NCI-H524 (cell line): ENCODE data around the gene CAMKK1.
"Not testable (repeated sequence)": the region's sequence is repeated elsewhere in the genome, so short reads cannot be mapped to it uniquely, and the experiment has no call there.

Source experiments
- DNase-seq, 2 experiments: peaks; one replicate each; lab custom pipeline; 2025; lab: John Stamatoyannopoulos, UW

The CAMKK1 gene

DNA sequence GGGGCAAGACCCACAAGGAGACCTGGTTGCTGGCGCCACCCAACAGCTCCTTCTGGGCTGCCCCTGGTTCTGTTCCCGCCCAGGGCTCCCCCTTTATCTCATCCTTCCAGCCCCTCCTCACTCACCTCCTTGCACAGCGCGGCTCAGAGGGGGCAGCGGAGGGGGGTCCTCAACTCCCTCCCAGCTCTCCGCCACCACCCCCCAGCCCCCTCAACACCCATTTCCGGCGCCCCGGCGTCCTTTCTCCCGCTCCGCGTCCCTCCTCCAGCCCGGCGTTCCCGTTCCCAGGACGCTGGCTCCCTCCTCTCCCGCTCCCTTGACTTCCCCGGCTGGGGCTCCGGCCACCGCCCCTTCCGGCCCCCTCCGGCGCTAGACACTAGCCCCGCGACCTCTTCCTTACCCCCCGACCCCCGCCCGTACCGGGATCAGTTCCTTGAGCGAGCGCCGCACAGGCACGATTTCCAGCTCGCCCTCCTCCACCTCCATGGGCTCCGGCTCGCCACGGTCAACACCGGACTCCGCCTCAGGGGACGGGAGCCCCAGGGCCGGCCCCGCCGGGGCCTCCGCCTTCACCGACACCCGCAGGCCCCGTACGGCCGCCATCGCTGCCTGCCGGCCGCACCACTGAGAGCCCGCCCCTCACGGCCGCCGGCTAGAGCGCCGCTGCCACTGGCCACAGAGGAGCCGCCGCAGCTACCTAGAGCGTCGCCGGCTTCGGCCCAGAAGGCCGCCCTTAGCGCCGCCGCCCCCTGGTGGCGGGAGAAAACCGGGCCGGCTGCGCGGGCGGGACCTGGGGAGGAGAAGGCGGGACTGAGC lies 47.0 kb downstream of the CAMKK1 start, which contains the start of gene NCBP3:
NCBP3 (minus strand) TSS at position 626 of the 816 bp plus-strand sequence; CDS start at position 603, 23 bp downstream.
- DNase-seq, result peak; percentile 68 to 87

DNA sequence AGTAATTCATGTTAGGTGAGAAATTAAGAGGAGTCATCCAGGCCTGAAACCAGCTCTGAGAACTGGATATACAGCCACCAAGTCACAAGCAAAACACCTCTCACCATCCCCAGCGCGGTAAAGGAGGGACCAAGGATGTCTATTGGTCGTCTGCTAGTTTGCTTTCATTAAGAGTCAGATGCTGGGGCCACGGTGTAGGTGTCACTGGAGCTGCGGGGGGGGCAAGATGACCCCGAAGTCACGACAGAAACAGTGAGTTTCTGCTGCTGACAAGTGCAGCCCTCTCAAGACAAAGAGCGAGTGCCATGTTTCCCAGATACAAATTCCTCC lies 47.6 kb downstream of the CAMKK1 start:
- no peak for DNase-seq

DNA sequence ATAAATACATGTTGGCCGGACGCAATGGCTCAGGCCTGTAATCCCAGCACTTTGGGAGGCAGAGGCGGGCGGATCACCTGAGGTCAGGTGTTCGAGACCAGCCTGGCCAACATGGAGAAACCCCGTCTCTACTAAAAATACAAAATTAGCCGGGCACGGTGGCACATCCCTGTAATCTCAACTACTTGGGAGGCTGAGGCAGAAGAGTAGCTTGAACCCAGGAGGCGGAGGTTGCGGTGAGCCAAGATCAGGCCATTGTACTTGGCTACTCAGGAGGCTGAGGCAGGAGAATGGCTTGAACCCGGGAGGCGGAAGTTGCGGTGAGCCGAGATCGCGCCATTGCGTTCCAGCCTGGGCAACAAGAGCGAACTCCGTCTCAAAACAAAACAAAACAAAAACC lies 48.3 kb downstream of the CAMKK1 start:
- not testable (repeated sequence) for DNase-seq

DNA sequence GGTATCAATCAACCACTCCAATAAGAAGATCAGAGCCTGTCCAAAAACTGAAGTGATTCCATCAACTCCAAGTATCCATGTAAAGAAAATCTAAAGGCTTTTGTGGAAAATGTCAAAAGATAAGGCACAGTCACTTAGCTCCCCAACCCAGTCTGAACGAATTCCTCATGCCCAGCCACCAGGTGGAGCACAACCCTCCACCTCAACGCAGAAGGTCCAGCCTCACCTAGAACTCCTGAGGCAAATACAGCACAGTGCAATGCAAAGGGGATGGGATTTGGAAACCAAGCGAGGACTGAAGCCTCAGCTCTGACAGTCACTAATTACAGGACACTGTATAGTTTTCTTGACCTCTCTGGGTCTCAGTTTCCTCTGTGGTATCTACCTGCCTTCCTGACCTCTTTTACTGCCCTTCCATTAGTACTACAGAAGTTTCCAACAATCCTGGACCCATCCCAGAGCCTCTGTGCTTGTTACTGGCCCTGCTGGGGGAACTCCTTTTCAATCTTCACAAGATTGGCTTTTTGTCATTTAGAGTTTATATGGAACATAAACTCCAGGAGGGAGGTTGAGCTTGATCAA lies 48.8 kb downstream of the CAMKK1 start:
- peak; percentile 6 to 38 for DNase-seq

DNA sequence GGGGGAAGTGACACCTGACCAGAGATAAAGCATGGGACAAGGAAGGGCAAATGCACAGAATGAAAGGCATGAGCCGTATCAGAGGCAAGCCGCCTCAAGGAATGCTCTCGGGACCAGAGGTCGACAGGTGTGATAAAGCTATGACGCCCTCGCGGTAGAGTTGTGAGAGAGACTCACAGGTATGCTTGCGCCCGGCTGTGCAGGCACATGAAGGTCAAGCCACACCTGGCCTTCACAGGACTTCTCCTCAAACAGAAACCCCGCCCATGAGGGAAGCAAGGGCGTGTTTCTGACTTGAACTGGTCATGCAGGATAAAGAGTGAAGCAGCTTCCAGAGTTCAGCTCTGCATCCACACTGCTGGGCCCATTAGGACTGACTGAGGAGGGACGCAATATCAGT lies 54.6 kb downstream of the CAMKK1 start:
- no peak for DNase-seq

DNA sequence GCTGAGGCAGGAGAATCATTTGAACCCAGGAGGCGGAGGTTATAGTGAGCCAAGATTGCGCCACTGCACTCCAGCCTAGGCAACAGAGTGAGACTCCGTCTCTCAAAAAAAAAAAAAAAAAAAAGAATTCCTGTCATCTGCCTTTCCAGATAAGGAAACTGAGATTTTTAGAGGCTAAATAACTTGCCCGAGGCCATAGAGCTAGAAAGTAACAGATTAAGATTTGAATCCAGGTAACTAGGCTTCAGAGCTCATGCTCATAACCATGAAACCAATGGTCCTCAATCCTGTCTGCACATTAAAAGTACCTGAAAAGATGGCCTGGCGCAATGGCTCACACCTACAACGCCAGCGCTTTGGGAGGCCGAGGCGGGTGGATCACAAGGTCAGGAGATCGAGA lies 56.3 kb downstream of the CAMKK1 start:
- DNase-seq, result no peak

DNA sequence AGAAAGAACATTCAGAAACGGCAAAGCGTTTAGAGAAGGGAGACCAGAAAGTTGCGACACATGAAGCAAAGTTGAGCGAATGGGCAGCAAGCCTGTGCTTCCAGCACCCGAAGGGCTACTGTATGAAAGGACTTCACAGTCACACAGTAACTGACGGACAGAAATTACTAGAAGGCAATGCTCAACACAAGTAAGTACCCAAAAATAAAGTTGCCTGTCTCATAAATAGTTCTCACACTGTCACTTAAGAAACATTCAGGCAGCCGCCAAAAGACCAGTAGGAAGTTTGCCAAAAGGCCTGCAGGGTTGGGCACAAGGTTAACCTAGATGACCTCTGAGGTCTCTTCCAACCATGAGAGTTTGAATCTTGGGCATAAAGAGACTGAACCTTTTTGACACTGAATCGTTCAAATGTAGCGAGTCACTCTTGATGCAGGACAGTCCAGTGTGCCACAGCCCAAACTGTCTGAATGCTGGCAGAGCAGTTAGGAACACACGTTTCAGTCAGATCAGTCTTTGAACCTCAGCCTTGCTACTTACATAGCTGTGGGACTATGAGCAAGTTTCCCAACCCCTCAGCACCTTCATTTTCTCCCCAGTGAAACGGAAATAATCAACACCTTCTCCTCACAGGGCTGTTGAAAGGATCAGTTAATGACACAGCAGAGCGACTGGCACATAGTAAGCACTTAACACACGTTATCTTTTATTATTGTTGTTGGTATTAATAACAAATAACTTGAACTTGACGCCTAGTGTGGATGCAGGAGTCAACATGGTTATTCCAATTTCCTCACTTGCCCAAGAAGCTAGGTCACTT lies 57.2 kb downstream of the CAMKK1 start:
- DNase-seq, result no peak

DNA sequence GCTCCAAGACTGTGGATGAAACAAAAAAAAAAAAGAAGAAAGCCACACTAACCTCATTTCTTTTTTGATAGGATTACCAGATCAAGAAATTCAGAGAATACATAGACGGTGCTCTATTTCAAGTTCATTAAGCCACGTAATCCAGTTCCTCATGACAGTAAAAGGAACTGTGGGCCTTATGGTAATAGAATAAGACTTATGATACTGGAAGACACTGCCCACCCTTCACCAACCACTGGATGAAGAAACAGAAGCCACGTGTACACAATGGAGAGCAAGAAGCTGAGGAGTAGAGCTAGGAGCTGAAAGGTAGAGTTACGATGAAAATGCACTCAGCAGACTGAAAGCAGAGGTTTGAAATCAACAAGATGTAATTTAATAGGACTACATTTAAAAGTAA lies 58.0 kb downstream of the CAMKK1 start:
- DNase-seq, result no peak

DNA sequence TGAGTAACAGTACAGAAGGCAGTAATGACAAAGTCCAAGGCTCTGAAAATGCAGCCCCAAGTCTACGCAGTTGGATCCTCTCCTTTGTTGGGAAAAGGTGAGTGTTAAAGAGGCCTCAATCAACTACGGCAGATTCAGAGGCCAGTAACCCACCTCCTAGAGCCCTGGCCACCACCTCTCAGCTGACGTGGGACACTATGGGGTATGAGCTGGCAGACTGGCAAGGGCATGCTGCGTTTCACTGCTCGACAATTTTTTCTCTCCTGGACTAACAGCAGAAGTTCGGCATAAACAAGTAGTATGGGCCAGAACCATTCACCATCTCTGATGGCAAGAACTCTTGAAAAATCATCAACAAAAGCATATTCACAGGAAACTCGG lies 64.0 kb downstream of the CAMKK1 start:
- no peak for DNase-seq

DNA sequence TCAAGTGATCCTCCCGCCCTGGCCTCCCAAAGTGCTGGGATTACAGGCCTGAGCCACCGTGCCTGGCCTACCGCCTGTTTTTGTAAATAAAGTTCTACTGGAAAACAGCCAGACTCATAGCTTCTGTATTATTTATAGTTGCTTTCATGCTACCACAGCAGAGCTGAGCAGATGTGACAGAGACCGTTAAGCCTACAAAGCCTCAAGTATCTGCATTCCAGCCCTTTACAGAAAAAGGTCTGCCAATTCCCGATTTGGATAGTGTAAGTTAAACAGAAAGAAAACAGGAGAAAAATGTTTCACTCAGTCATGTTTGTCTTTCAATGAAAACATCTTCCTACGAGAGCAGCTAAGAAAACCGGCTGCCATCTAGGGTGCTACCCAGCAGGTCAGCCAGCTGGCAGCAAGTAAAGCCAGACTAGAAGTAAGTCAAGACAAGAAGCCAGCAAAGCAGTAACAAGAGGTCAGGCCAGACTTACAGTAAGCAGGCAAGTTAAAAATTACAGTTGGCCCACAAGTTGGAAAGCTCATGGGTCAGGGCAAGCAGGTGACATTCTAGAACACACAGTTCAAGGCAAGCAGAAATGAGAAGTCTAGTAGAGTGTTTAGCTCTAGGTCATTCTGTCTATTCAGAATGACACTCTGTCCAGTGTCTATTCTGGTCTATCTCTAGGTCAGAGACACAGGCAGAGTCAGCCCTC lies 64.6 kb downstream of the CAMKK1 start:
- DNase-seq, result no peak

DNA sequence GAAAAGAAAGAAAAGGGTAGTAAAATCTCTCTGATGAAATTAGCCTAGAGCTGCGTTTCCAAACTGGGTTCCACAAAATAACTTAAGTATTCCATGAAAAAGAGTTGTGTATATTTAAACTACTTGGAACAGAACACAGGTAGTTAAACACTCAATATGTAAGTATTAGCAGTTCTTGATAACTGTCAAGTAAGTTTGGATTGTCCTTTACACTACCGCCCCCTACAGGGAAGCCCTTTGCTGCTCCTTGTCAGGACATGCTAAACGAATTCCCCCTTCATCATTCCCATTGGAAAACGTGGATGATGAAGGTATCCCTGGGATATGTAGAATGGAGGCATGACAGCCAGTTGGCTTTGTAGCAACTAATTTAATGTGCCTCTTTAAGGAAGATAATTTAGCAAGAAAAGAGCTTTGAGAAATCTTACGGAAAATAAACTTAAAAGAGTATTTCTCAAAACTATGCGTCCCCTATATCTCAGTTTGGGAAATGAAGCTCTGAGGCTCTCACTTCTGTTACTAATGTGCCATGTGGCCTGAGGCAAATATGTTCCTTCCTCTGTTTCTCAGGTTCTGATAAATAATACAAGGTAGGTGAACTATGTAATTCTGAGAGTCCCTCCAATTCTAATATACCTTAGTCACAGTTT lies 65.6 kb downstream of the CAMKK1 start:
- DNase-seq, result peak in 1 of 2 experiments; percentile 43

DNA sequence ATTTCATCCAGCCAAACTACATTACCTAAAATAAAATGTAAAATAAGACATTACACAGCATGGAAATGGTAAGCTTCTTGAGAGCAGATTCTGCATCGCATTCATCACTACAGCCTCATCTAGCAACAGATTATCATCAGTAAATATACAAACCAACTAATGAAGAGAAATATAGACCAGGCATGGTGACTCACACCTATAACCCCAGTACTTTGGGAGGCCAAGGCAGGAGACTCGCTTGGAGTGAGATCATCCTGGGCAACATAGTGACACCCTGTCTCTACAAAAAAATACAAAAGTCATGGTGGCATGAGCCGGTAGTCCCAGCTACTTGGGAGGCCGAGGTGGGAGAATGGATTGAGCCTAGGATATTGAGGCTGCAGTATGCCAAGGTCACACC lies 66.7 kb downstream of the CAMKK1 start:
- no peak for DNase-seq

DNA sequence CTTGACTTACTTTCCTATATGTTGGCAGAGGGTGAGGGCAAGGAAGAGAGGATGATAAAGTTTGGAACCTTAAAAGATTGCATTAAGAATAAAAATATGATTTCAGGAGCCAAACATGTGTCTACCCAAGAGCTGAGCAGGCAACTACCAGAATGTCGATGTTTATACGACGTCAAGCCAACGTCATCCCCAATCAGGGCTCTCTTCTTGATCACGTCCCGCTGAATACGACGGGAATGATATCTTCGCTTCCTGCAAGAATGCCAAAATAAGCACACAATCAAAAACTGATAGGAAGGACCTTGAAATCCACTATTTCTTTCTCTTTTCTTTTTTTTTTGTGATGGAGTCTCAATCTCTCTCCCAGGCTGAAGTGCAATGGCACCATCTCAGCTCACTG lies 71.8 kb downstream of the CAMKK1 start:
- no peak for DNase-seq

DNA sequence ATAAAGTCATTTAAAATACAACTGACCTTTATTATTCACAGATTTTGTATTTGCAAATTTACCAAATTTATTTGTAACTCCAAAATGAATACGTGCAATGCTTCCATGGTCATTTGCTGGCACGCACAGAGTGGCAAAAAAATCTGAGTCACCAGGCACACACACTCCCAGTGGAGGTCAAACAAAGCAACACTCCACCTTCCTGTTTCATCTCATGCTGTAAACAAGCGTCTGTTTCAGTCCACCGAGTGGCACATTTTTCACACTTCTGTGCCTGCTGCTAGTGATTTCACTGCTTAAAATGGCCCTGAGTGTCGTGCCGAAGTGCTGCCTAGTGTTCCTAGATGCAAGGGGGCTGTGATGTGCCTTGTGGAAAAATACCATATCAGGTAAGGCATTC lies 74.1 kb downstream of the CAMKK1 start:
- no peak for DNase-seq

DNA sequence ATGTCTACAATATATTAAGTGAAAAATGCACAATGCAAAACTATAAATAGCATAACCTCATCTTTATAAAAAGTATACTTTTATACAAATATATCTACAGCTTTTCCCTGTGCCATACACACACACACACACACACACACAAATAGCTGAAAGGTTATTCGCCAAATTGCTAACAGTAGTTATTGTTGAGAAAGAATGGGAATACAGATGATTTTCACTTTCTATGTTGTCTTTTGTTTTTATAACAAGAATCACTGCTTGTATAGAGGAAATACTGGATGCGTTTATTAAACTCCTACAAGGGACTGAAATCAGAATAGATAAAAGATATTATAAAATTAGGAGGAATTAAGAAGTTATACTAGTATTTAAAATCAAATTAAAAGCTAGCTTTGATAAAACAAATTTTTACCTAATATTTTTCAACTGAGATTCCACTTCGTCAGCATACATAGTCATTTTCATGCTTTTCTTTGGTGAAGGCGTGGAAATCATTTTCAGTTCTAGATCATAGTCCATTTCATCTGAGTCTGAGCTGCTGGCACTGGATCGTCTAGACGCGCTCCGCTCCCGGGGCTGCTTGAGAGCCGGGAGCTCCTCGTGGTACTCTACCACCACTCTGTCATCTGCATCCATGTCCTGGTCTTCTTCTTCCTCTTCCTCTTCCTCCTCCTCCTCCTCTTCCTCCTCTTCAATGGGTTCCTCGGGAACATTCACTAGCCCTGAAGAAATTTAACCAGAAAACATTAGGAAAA lies 74.8 kb downstream of the CAMKK1 start:
- DNase-seq, result no peak

DNA sequence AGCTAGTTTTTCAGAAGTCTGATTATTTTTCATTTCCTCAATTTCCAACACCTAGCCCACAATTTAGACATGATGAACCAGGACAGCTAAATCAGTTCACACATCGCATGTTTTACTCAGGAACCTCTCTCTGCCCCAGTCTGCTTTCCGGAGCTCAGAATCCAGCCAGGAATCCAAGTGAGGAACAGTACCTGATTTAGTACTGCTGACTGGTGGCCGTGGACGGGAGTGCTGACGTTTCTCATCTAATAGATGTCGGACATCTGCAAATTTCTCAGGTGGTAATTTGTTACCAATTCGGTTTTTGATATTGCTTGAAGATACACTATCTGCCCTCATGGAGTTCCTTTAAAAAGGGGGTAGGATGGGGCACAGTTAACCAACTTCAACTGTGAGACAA lies 76.9 kb downstream of the CAMKK1 start:
- no peak for DNase-seq

DNA sequence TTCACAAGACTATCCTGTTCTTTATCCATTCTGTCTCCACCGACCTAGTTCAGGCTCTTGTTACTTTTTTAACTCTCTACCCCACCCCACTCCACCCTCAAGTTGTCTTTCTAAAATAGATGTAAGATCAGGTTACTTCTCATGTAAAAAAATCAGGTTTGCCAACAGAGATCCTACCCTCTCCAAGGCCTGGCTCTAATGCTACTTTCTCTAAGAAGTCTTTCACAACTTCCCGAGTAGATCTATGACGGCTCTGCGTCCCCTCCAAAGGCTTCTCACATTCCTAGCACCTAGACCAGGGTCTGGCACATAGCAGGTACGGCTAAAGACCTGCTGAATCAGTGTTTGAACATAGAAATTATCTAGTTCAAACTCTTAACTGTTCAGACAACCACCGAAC lies 77.7 kb downstream of the CAMKK1 start:
- DNase-seq, result no peak

DNA sequence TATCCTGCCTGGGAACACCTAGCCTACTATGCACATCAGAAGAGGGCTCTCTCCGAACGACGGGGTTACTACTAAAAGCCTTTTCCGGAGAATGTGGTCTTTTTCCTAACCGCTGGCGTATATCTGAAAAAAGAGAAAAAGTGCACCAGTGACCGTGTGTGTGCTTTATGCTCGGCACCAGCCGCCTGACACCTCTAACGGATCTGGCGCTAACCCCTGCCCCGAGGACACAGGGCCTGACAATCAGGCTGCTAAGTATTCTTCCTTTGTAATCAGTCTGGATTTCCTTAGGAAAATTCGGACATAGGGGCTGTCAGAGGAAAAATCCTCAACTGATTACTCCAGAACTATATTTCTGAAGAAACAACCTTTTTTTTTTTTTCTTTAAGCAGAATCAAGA lies 78.5 kb downstream of the CAMKK1 start:
- DNase-seq, result no peak

DNA sequence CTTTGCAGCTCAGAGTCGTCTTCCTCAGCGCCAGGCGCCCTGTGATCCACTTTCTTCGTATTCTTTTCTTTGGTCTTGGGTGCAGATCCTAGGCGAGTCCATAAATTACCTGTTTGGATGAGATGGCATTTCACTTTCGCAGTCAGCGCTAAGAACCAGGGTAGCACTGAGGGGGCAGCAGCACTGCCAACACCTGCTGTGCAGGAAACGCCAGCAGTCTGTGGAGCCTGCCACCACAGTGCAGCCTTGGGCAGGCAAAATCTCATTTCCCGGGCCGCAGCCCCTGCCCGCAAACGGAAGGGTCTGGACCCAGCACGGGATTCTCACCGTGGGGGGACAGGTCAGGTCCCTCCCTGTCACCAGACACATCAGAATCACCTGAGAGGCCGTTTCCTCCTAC lies 79.7 kb downstream of the CAMKK1 start:
- DNase-seq, result no peak

DNA sequence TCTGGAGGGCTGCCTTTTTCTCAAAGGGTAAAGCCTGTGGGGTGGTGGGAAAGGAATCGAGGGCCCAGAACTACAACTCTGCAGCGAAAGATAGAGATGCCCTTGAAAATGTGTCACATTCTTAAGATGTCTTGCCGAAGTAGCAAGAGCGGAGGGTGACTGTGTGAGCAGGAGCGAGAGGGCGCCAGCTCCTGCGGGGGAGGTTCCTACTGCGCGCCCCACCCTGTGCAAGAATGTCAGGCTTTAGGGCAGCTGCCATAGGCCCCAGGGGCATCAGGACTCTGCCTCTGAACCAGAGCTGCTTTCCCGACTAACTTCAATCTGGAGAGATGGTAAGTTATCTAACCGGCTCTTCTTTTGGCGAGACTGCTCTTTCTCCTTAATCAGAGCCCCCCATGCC lies 80.1 kb downstream of the CAMKK1 start:
- DNase-seq, result no peak

DNA sequence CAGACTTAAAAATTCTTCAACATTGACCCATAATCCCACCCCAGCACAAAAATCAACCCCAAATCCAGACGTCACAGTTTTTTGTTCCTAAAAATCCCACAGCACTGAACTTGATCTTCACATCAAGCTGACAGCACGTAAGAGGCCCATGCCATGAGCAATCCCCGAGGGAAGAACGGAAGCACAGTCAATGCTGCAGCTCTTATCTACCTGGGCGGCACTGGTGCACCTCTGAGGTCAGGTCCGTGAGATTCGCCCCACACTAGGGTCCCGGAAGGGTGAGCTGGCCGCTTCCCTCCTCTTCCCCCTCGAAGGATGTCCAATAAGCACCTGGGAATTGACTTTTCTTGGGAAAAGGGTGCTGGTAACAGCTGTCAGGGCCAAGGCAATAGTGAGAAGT lies 80.6 kb downstream of the CAMKK1 start:
- DNase-seq, result no peak
